ENCODE data around the gene HSFX3.
"Not testable (repeated sequence)": the region's sequence is repeated elsewhere in the genome, so short reads cannot be mapped to it uniquely, and the experiment has no call there.

Gene HSFX3, protein sequence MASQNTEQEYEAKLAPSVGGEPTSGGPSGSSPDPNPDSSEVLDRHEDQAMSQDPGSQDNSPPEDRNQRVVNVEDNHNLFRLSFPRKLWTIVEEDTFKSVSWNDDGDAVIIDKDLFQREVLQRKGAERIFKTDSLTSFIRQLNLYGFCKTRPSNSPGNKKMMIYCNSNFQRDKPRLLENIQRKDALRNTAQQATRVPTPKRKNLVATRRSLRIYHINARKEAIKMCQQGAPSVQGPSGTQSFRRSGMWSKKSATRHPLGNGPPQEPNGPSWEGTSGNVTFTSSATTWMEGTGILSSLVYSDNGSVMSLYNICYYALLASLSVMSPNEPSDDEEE

GRCh38 chrX:149549701-149550100 is at the start of gene HSFX3:
Gene HSFX3 (minus strand): TSS chrX:149549924. CDS start chrX:149549852, 72 bp downstream.
- TF ChIP-seq, protein P1, sequence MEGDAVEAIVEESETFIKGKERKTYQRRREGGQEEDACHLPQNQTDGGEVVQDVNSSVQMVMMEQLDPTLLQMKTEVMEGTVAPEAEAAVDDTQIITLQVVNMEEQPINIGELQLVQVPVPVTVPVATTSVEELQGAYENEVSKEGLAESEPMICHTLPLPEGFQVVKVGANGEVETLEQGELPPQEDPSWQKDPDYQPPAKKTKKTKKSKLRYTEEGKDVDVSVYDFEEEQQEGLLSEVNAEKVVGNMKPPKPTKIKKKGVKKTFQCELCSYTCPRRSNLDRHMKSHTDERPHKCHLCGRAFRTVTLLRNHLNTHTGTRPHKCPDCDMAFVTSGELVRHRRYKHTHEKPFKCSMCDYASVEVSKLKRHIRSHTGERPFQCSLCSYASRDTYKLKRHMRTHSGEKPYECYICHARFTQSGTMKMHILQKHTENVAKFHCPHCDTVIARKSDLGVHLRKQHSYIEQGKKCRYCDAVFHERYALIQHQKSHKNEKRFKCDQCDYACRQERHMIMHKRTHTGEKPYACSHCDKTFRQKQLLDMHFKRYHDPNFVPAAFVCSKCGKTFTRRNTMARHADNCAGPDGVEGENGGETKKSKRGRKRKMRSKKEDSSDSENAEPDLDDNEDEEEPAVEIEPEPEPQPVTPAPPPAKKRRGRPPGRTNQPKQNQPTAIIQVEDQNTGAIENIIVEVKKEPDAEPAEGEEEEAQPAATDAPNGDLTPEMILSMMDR (IDR thresholded peaks at IDR 0.05), result not testable (repeated sequence)

- TF ChIP-seq, protein P1 (IDR thresholded peaks at IDR 0.05), result not testable (repeated sequence)
Measured at GRCh38 chrX:149595214-149595613, 45.5 kb upstream of the HSFX3 start, which contains the start of gene HSFX2. Gene HSFX2 (minus strand): TSS chrX:149595314. CDS start chrX:149594700, 614 bp downstream.

DNA sequence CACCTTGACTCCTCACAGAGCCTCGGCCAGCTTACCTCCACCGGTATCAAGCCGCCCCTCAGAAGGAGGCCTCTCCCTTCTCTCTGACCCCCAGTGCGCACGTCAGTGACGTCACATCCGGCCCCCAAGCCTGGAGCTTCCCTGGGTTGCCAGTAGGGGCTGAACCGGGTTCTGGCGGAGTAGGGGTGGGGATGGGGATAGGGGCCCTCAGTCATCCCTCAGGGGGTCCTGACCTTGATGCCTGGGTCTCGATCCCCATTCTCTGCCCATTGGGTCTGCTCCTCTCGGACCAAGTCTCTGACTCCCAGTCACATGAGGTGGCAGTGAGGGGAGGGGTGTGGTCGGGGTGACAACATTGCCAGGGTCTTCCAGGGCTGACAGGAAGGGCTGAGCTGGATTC is 37.6 kb upstream of the HSFX3 start, which contains the start of gene MAGEA9B:
MAGEA9B (minus strand) TSS at position 101 of the 400 bp plus-strand sequence. CDS start 4,280 bp downstream, outside the sequence.
- TF ChIP-seq, protein P1 (IDR thresholded peaks at IDR 0.05), result not testable (repeated sequence)

DNA sequence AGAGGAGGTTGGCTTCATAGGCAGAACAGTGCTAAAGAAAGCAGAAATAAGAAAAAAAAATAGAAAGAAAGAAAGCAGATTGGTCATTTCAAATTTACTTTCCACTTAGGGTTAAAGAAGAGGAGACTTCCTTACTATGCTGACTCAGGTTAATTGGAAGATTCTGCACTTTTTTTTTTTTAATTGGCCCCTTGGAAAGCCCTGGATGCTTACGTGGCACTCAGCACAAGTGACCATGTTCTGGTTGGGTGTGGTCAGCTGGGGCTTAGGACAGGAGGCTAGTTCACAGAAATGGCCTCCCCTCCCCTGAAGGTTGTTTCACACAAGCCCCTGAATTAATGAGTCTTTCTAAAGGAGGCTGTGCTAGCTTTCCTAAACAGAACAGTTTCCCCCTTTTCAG is 23.0 kb upstream of the HSFX3 start:
- TF ChIP-seq, protein P1 (IDR thresholded peaks at IDR 0.05), result no peak

- TF ChIP-seq, protein P1 (IDR thresholded peaks at IDR 0.05), result no peak
Measured at GRCh38 chrX:149571770-149572169, 22.0 kb upstream of the HSFX3 start.

- TF ChIP-seq, protein P1 (IDR thresholded peaks at IDR 0.05), result no peak
Measured at GRCh38 chrX:149570668-149571067, 20.9 kb upstream of the HSFX3 start.

DNA sequence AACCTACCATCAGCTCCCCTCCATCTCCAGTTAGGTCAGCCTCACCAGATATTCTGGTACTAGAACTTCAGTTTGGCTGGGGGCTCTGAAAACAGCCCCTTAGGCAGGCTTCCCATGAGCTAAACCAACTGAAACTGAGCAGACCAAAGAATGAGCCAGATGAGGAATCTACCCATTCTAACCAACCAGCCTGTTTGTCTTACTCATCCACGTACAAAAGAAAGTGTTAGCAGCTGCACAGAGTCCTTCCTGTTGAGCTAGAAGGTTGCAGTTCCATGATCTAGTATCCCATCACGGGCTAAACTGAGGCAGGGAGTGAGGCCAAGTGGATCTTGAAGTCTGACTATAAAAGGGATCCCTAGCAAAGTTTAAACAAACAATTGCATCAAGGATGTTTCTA is 20.0 kb upstream of the HSFX3 start:
- TF ChIP-seq, protein P1 (IDR thresholded peaks at IDR 0.05), result no peak

Measured in LNCAP (cell line).